H1 (cell line): ENCODE data around the gene MORN4. TPM values are rescaled to one million over a fixed set of nuclear protein-coding genes. Genes with fewer than 3 reads are reported as not detected.
A peak's percentile ranks its signal among the peaks of the same experiment; 100 is the strongest.

ENCODE experiments used
- BCL11A ChIP-seq, 2 experiments: IDR thresholded peaks; one replicate each; pipeline ENCODE4 v1.6.1; 2011; ENCODE audit warnings: low read depth in 2 of 2, low read length in 2 of 2, mild to moderate bottlenecking in 2 of 2
- CBX5 ChIP-seq: fragments of 300-800, 300-1000 bp; sonication (generic); IDR thresholded peaks from 2 replicates; pipeline ENCODE4 v1.7.1; 2016; ENCODE audit warnings: antibody characterized with exemption, low read length, low read depth
- CHD1 ChIP-seq: IDR thresholded peaks from 2 replicates; pipeline ENCODE4 v1.6.1; 2012; ENCODE audit warnings: low read depth, low read length, improper control_type of control experiment
- CHD2 ChIP-seq: IDR thresholded peaks from 2 replicates; pipeline ENCODE4 v1.6.1; 2012; ENCODE audit warnings: low read length, improper control_type of control experiment
- EGR1 ChIP-seq: IDR thresholded peaks from 2 replicates; pipeline ENCODE4 v1.6.1; 2011; ENCODE audit warnings: low read depth, low read length, borderline replicate concordance
- FOSL1 ChIP-seq: IDR thresholded peaks from 2 replicates; pipeline ENCODE4 v1.6.1; 2011; ENCODE audit warnings: mild to moderate bottlenecking, low read depth, low read length, moderate library complexity; ENCODE audit not compliant: insufficient read depth
- JUND ChIP-seq: IDR thresholded peaks from 2 replicates; pipeline ENCODE4 v1.6.1; 2011; ENCODE audit warnings: mild to moderate bottlenecking, improper control_type of control experiment, low read length
- MAFK ChIP-seq: IDR thresholded peaks from 2 replicates; pipeline ENCODE4 v1.6.1; 2012; ENCODE audit warnings: low read depth, mild to moderate bottlenecking, improper control_type of control experiment, low read length
- NANOG ChIP-seq: IDR thresholded peaks from 2 replicates; pipeline ENCODE4 v1.6.1; 2011; ENCODE audit warnings: low read length, low read depth, mild to moderate bottlenecking, inconsistent platforms; ENCODE audit not compliant: insufficient read depth, poor library complexity, severe bottlenecking
- POU5F1 ChIP-seq: IDR thresholded peaks from 2 replicates; pipeline ENCODE4 v1.6.1; 2011; ENCODE audit warnings: low read depth, mild to moderate bottlenecking, low read length, moderate library complexity
- SAP30 ChIP-seq: fragments of 300-600 bp; sonication (generic); IDR thresholded peaks from 2 replicates; pipeline ENCODE4 v1.7.1; 2012; ENCODE audit warnings: low read length, moderate library complexity, mild to moderate bottlenecking, inconsistent platforms; ENCODE audit not compliant: insufficient read depth, insufficient replicate concordance
- SIN3A ChIP-seq, 2 experiments: IDR thresholded peaks in 1 of 2; conservative IDR thresholded peaks in 1 of 2; 2 replicates each; pipeline ENCODE4 v1.6.1; 2011 to 2012; ENCODE audit warnings: low read length in 2 of 2, improper control_type of control experiment in 1 of 2, low read depth in 1 of 2, mild to moderate bottlenecking in 1 of 2
- SIRT6 ChIP-seq: IDR thresholded peaks from one replicate; pipeline ENCODE4 v1.7.1; 2012; ENCODE audit warnings: low read length, inconsistent platforms
- TCF12 ChIP-seq: IDR thresholded peaks from 2 replicates; pipeline ENCODE4 v1.6.1; 2011; ENCODE audit warnings: low read depth, mild to moderate bottlenecking, low read length
- TEAD4 ChIP-seq: IDR thresholded peaks from 2 replicates; pipeline ENCODE4 v1.6.1; 2012; ENCODE audit warnings: low read depth, low read length, inconsistent platforms, mixed read lengths
- polyA plus RNA-seq, 7 experiments: library from polyadenylated mRNA; depleted of rRNA in 3 of 7; stranded (reverse) in 5 of 7; unstranded in 2 of 7; fragments of >200 nt in 5 of 7; fragments of 200-250 nt in 2 of 7; gene quantifications; 1 replicate in 5 of 7; 2 replicates in 1 of 7; 4 replicates in 1 of 7; pipeline versions ENCODE4 v1.2.1 to v1.2.3, GENCODE V29; 2011 to 2013; ENCODE audit warnings: missing spikeins in 2 of 7, mixed read lengths in 2 of 7
- total RNA-seq: library from RNA; stranded (reverse); fragmentation: NEBNext Ultra II Directional; extraction: Animal tissue kit (Norgen Biotek cat#: 25700); gene quantifications from 2 replicates; pipeline ENCODE4 v1.2.1, GENCODE V29; 2021
- TF ChIP-seq, protein P1 (sequence below): IDR thresholded peaks from 2 replicates; pipeline ENCODE4 v1.6.1; 2012; ENCODE audit warnings: inconsistent platforms

MORN4 gene
- total and polyA plus RNA-seq, 2 of the 8 experiments (the other 6 are each of a cell fraction or from before 2014, with no cell fraction given): 13.6 to 22.0 TPM

- TF ChIP-seq SIN3A (conservative IDR thresholded peaks at IDR 0.05 in 1 of 2, IDR thresholded peaks at IDR 0.05 in 1 of 2; ENCODE audit: low read depth in 1 of 2, low read length in 2 of 2) (0 out of 4 replicates have a peak, but pooled peaks of 1 of the 2 experiments have one; percentile 41), TEAD4 (no peak), BCL11A (IDR thresholded peaks at IDR 0.05; ENCODE audit: low read depth in 2 of 2, low read length in 2 of 2) (no peak), EGR1 (no peak), CHD2 (no peak), NANOG (no peak), POU5F1 (no peak), JUND (no peak), SIRT6 (no peak), TCF12 (no peak), MAFK (no peak), SAP30 (no peak), FOSL1 (no peak), CBX5 (no peak), CHD1 (no peak)
- TF ChIP-seq, protein P1, sequence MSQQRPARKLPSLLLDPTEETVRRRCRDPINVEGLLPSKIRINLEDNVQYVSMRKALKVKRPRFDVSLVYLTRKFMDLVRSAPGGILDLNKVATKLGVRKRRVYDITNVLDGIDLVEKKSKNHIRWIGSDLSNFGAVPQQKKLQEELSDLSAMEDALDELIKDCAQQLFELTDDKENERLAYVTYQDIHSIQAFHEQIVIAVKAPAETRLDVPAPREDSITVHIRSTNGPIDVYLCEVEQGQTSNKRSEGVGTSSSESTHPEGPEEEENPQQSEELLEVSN: no peak
Observed at GRCh38 chr10:97572214-97572989, 60.9 kb downstream of the MORN4 start, which contains the start of gene ANKRD2 (continued).
